K562 (cell line): ENCODE data around the gene CCR7. TPM values are rescaled to one million over a fixed set of nuclear protein-coding genes. Genes with fewer than 3 reads are reported as not detected.

ENCODE experiments used
- ATAC-seq: fragments of 200-7000 bp; cut with Tn5 transposase; 3 replicates; pipeline ENCODE4 v1.9.1; 2020; ENCODE audit warnings: moderate library complexity
- BruUV-seq: library from RNA; stranded (reverse); fragments of 400-500 nt; replicated peaks from 2 replicates; lab custom pipeline; 2021; lab: Mats Ljungman, UMichigan
- CTCF ChIA-PET: fragments of 300-600 bp; formaldehyde crosslinking; extraction: SDS; loops from one replicate; lab custom pipeline; 2021; ENCODE audit warnings: low intra/inter-chr PET ratio; lab: Yijun Ruan, JAX
- POLR2A ChIA-PET: fragments of 300-600, 350-650 bp; sonication (Branson Sonifier 250); formaldehyde crosslinking; extraction: SDS; loops from one replicate; lab custom pipeline; 2021; ENCODE audit warnings: antibody characterized with exemption, inconsistent platforms; lab: Yijun Ruan, JAX
- DNase-seq, 4 experiments: peaks; one replicate each; pipeline versions ENCODE4 v3.0.0 to v3.0.0-alpha.2; 2011 to 2018; ENCODE audit warnings: low spot score in 3 of 4, mixed read lengths in 3 of 4; ENCODE audit errors: extremely low read depth in 1 of 4
- FAIRE-seq: peaks from 2 replicates; lab custom pipeline; 2011; peaks lifted over from hg19 to GRCh38; lab: Jason Lieb, UNC
- H2AFZ ChIP-seq: 2 replicates; pipeline ENCODE4 v1.6.0; 2011; ENCODE audit warnings: low read depth, low read length, control low read depth, inconsistent platforms
- H3K27ac ChIP-seq: fragments of 200-600 bp; 3 replicates; pipeline ENCODE4 v1.8.0; 2011; ENCODE audit warnings: low read depth, mild to moderate bottlenecking, control low read depth, inconsistent platforms, low read length, moderate library complexity, mixed read lengths; ENCODE audit errors: extremely low read depth
- H3K27me3 ChIP-seq, 2 experiments: fragments of 300-600 bp in 1 of 2; 2 replicates in 1 of 2; 3 replicates in 1 of 2; pipeline versions ENCODE4 v1.6.0 to v1.8.0; 2011; ENCODE audit warnings: inconsistent platforms in 2 of 2, low read length in 2 of 2, mild to moderate bottlenecking in 1 of 2, mixed read lengths in 1 of 2, moderate library complexity in 1 of 2; ENCODE audit not compliant: control insufficient read depth in 2 of 2, insufficient read depth in 2 of 2
- H3K36me3 ChIP-seq: fragments of 300-600 bp; 3 replicates; pipeline ENCODE4 v1.8.0; 2011; ENCODE audit warnings: mild to moderate bottlenecking, low read length, inconsistent platforms; ENCODE audit not compliant: control insufficient read depth, insufficient read depth
- H3K4me1 ChIP-seq, 2 experiments: fragments of 200-600 bp in 1 of 2; replicated peaks in 1 of 2; 2 replicates in 1 of 2; 3 replicates in 1 of 2; pipeline versions ENCODE4 v1.5.1 to v1.8.0; 2011; ENCODE audit warnings: inconsistent platforms in 2 of 2, low read length in 2 of 2, mild to moderate bottlenecking in 1 of 2, mixed read lengths in 1 of 2, moderate library complexity in 1 of 2; ENCODE audit not compliant: control insufficient read depth in 2 of 2, insufficient read depth in 2 of 2
- H3K4me2 ChIP-seq: 2 replicates; pipeline ENCODE4 v1.6.1; 2011; ENCODE audit warnings: low read length, control low read depth, inconsistent platforms, mixed read lengths; ENCODE audit not compliant: insufficient read depth
- H3K4me3 ChIP-seq: fragments of 200-600 bp; sonication (generic), shearing (Covaris generic); 2 replicates; pipeline ENCODE4 v1.5.1; 2016; ENCODE audit warnings: control low read depth, inconsistent platforms
- H3K79me2 ChIP-seq: fragments of 200-600 bp; 3 replicates; pipeline ENCODE4 v1.8.0; 2011; ENCODE audit warnings: low read length, inconsistent platforms; ENCODE audit not compliant: control insufficient read depth, insufficient read depth
- H3K9ac ChIP-seq, 2 experiments: 2 replicates each; pipeline versions ENCODE4 v1.6.0 to v1.6.1; 2011; ENCODE audit warnings: low read depth in 2 of 2, low read length in 2 of 2, control low read depth in 1 of 2, inconsistent platforms in 1 of 2, mild to moderate bottlenecking in 1 of 2, mixed read lengths in 1 of 2; ENCODE audit not compliant: insufficient read depth in 1 of 2
- H3K9me1 ChIP-seq: one replicate; pipeline ENCODE4 v1.6.0; 2011; ENCODE audit warnings: inconsistent platforms, mild to moderate bottlenecking, low read length, moderate library complexity; ENCODE audit not compliant: control insufficient read depth, insufficient read depth
- H3K9me3 ChIP-seq: replicated peaks from 2 replicates; pipeline ENCODE4 v1.5.1; 2011; ENCODE audit warnings: low read depth, low read length, inconsistent platforms; ENCODE audit not compliant: control insufficient read depth, insufficient read depth
- H4K20me1 ChIP-seq: replicated peaks from 2 replicates; pipeline ENCODE4 v1.6.1; 2011; ENCODE audit warnings: low read length, inconsistent platforms, mixed read lengths; ENCODE audit not compliant: control insufficient read depth, insufficient read depth
- ATF7 ChIP-seq: fragments of 450-650 bp; IDR thresholded peaks from 2 replicates; pipeline ENCODE4 v1.7.1; 2014; ENCODE audit warnings: mild to moderate bottlenecking, moderate library complexity
- CBX3 ChIP-seq, 2 experiments: IDR thresholded peaks; 1 replicate in 1 of 2; 2 replicates in 1 of 2; pipeline ENCODE4 v1.6.1; 2012; ENCODE audit warnings: inconsistent platforms in 2 of 2, low read length in 2 of 2, borderline replicate concordance in 1 of 2, control low read depth in 1 of 2
- CBX5 ChIP-seq: IDR thresholded peaks from 2 replicates; pipeline ENCODE4 v1.6.1; 2014; ENCODE audit warnings: low read depth, borderline replicate concordance
- CEBPB ChIP-seq: fragments of 450-650 bp; IDR thresholded peaks from 2 replicates; pipeline ENCODE4 v1.6.1; 2016; ENCODE audit warnings: missing genetic modification characterization, missing compliant biosample characterization
- CEBPG ChIP-seq, 3 experiments: fragments of 200-800 bp in 1 of 3; sonication (Bioruptor generic) in 1 of 3; sonication (generic) in 1 of 3; formaldehyde crosslinking in 1 of 3; IDR thresholded peaks in 2 of 3; conservative IDR thresholded peaks in 1 of 3; 2 replicates each; pipeline versions ENCODE4 v1.6.1 to v1.8.0; 2016 to 2022; ENCODE audit warnings: missing compliant biosample characterization in 2 of 3, missing genetic modification characterization in 2 of 3, mild to moderate bottlenecking in 1 of 3, missing genetic modification reagents in 1 of 3
- FOXP1 ChIP-seq: sonication (generic); formaldehyde crosslinking; IDR thresholded peaks from 2 replicates; pipeline ENCODE4 v1.8.0; 2022; ENCODE audit warnings: mild to moderate bottlenecking, missing genetic modification reagents
- HMG20B ChIP-seq: fragments of 250-450 bp; sonication (Bioruptor Pico); IDR thresholded peaks from 2 replicates; pipeline ENCODE4 v1.5.0; 2021; ENCODE audit warnings: mild to moderate bottlenecking
- MAZ ChIP-seq, 2 experiments: fragments of 450-650 bp in 1 of 2; sonication (generic) in 1 of 2; formaldehyde crosslinking; IDR thresholded peaks in 1 of 2; conservative IDR thresholded peaks in 1 of 2; 2 replicates each; pipeline versions ENCODE4 v1.4.0 to v1.5.0; 2020; ENCODE audit warnings: mild to moderate bottlenecking in 1 of 2, missing genetic modification reagents in 1 of 2
- SMAD4 ChIP-seq: fragments of 250-450 bp; sonication (Bioruptor Pico); conservative IDR thresholded peaks from 2 replicates; pipeline ENCODE4 v1.8.0; 2021; ENCODE audit warnings: inconsistent platforms, mild to moderate bottlenecking, moderate library complexity
- TRIM24 ChIP-seq, 2 experiments: fragments of 450-650 bp; IDR thresholded peaks; 2 replicates each; pipeline ENCODE4 v1.6.1; 2016
- ZNF589 ChIP-seq: fragments of 200-800 bp; sonication (Bioruptor generic); IDR thresholded peaks from 2 replicates; pipeline ENCODE4 v1.6.1; 2016; ENCODE audit warnings: low read depth, missing genetic modification characterization, missing compliant biosample characterization
- WGBS: fragments of 100-300 bp; shearing (Covaris generic); methylation state at CpG from one replicate; pipeline ENCODE4 v1.1.6; 2016; ENCODE audit warnings: low coverage, mixed read lengths; ENCODE audit not compliant: insufficient coverage; ENCODE audit errors: missing lambda C conversion rate; 5-methylcytosine and 5-hydroxymethylcytosine counted together
- in situ Hi-C: fragments of 300-500 bp; cut with MboI; formaldehyde crosslinking; loops from 4 replicates; pipeline ENCODE4 v1.15.0; 2018; ENCODE audit warnings: inconsistent platforms, mixed read lengths
- intact Hi-C: fragments of 100-400 bp; cut with micrococcal nuclease; formaldehyde crosslinking; loops from 2 replicates; pipeline ENCODE4 v1.14.2; 2022
- polyA plus RNA-seq, 8 experiments: library from polyadenylated mRNA; depleted of rRNA in 4 of 8; stranded (reverse) in 5 of 8; unstranded in 3 of 8; fragments of >200 nt; fragmentation: Nextera tagmentation in 2 of 8; fragmentation: Illumina TruSeq in 1 of 8; extraction: Ambion mirVana in 2 of 8; extraction: Trizol in 1 of 8; gene quantifications; 2 replicates each; pipeline versions ENCODE4 v1.2.1 to v1.2.3, GENCODE V29; 2011 to 2014; ENCODE audit warnings: inconsistent platforms in 1 of 8, missing spikeins in 1 of 8
- total RNA-seq, 7 experiments: library from RNA; depleted of rRNA in 6 of 7; stranded (reverse); fragments of >200 nt in 6 of 7; fragmentation: Illumina TruSeq in 2 of 7; extraction: Trizol in 2 of 7; gene quantifications; 2 replicates each; pipeline versions ENCODE4 v1.2.1 to v1.2.3, GENCODE V29; 2011 to 2021; ENCODE audit warnings: low replicate concordance in 1 of 7
- TF ChIP-seq, protein P1 (sequence below), 2 experiments: fragments of 450-650 bp in 1 of 2; sonication (generic) in 1 of 2; formaldehyde crosslinking in 1 of 2; IDR thresholded peaks in 1 of 2; conservative IDR thresholded peaks in 1 of 2; 2 replicates each; pipeline versions ENCODE4 v1.6.1 to v1.8.1; 2016 to 2023; ENCODE audit warnings: mild to moderate bottlenecking in 2 of 2, moderate library complexity in 2 of 2, inconsistent platforms in 1 of 2, missing genetic modification reagents in 1 of 2
- TF ChIP-seq, protein P2 (sequence below): sonication (generic); formaldehyde crosslinking; IDR thresholded peaks from 2 replicates; pipeline ENCODE4 v1.8.0; 2023; ENCODE audit warnings: missing genetic modification reagents, mild to moderate bottlenecking, borderline replicate concordance
- TF ChIP-seq, protein P3 (sequence below): sonication (generic); formaldehyde crosslinking; IDR thresholded peaks from 2 replicates; pipeline ENCODE4 v1.8.0; 2022; ENCODE audit warnings: mild to moderate bottlenecking, missing genetic modification reagents

Gene CCR7
- total and polyA plus RNA-seq, 9 of the 15 experiments (the other 6 are each of a cell fraction or from before 2014, with no cell fraction given) = 0.14 to 1.4 (median 0.56) TPM

DNA sequence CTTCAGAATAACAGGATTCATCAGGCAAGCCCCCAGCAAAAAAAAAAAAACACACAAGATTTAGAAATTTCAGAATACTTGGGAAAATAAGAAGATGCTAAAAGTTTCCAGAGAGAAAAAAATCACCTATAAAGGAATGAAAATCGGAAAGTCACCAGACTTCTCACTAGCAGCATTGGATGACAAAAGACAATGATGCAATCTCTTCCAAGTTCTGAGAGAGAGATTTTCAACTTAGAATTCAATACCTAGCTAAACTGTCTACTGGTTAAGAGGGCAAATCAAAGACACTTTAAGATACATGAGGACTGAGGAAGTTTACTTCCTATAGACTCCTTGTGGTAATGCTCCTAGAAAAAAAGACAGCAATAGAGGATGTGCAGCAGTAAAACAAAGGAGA lies 40.0 kb downstream of the CCR7 start:
- in situ Hi-C loops = no loop called here
- 0% methylated on average over 1 of the region's 1 CpG for WGBS
- CTCF ChIA-PET = no interaction called here
- TF ChIP-seq CEBPB (tag) (peak; percentile 66), ZNF589 (CRISPR knock-in tag) (no peak), CEBPG (CRISPR knock-in tag; IDR thresholded peaks at IDR 0.05) (0 out of 2 replicates have a peak, but pooled peaks have one; percentile 17), CEBPG (tag; conservative IDR thresholded peaks at IDR 0.05 in 1 of 2, IDR thresholded peaks at IDR 0.05 in 1 of 2) (peak; percentile 72 to 90; a peak in 3 of 4 replicates), FOXP1 (CRISPR knock-in tag) (no peak), SMAD4 (no peak), HMG20B (CRISPR knock-in tag) (no peak), TRIM24 (IDR thresholded peaks at IDR 0.05) (peak; percentile 94 to 97), MAZ (CRISPR knock-in tag; conservative IDR thresholded peaks at IDR 0.05 in 1 of 2, IDR thresholded peaks at IDR 0.05 in 1 of 2) (no peak), CBX5 (peak; percentile 84), CBX3 (IDR thresholded peaks at IDR 0.05; ENCODE audit: borderline replicate concordance in 1 of 2, low read length in 2 of 2) (peak in 1 of 2 experiments; percentile 98; a peak in 2 of 3 replicates), ATF7 (peak; percentile 49; the same call in 1 of the 2 replicates)
- TF ChIP-seq, protein P1, sequence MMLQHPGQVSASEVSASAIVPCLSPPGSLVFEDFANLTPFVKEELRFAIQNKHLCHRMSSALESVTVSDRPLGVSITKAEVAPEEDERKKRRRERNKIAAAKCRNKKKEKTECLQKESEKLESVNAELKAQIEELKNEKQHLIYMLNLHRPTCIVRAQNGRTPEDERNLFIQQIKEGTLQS (IDR thresholded peaks at IDR 0.05) = peak; percentile 89
- TF ChIP-seq, protein P1 (CRISPR knock-in tag; conservative IDR thresholded peaks at IDR 0.05) = no peak
- TF ChIP-seq, protein P2, sequence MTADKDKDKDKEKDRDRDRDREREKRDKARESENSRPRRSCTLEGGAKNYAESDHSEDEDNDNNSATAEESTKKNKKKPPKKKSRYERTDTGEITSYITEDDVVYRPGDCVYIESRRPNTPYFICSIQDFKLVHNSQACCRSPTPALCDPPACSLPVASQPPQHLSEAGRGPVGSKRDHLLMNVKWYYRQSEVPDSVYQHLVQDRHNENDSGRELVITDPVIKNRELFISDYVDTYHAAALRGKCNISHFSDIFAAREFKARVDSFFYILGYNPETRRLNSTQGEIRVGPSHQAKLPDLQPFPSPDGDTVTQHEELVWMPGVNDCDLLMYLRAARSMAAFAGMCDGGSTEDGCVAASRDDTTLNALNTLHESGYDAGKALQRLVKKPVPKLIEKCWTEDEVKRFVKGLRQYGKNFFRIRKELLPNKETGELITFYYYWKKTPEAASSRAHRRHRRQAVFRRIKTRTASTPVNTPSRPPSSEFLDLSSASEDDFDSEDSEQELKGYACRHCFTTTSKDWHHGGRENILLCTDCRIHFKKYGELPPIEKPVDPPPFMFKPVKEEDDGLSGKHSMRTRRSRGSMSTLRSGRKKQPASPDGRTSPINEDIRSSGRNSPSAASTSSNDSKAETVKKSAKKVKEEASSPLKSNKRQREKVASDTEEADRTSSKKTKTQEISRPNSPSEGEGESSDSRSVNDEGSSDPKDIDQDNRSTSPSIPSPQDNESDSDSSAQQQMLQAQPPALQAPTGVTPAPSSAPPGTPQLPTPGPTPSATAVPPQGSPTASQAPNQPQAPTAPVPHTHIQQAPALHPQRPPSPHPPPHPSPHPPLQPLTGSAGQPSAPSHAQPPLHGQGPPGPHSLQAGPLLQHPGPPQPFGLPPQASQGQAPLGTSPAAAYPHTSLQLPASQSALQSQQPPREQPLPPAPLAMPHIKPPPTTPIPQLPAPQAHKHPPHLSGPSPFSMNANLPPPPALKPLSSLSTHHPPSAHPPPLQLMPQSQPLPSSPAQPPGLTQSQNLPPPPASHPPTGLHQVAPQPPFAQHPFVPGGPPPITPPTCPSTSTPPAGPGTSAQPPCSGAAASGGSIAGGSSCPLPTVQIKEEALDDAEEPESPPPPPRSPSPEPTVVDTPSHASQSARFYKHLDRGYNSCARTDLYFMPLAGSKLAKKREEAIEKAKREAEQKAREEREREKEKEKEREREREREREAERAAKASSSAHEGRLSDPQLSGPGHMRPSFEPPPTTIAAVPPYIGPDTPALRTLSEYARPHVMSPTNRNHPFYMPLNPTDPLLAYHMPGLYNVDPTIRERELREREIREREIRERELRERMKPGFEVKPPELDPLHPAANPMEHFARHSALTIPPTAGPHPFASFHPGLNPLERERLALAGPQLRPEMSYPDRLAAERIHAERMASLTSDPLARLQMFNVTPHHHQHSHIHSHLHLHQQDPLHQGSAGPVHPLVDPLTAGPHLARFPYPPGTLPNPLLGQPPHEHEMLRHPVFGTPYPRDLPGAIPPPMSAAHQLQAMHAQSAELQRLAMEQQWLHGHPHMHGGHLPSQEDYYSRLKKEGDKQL = no peak
- TF ChIP-seq, protein P3, sequence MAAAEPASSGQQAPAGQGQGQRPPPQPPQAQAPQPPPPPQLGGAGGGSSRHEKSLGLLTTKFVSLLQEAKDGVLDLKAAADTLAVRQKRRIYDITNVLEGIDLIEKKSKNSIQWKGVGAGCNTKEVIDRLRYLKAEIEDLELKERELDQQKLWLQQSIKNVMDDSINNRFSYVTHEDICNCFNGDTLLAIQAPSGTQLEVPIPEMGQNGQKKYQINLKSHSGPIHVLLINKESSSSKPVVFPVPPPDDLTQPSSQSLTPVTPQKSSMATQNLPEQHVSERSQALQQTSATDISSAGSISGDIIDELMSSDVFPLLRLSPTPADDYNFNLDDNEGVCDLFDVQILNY (CRISPR knock-in tag) = no peak

More for the DNA sequence above, 40.0 kb downstream of the CCR7 start:
- H3K36me3 ChIP-seq = no peaks in the 10 kb centered on the region
- no peak overlapping the region for H3K4me3 ChIP-seq
- no peak overlapping the region for H3K4me2 ChIP-seq
- H3K9me3 ChIP-seq = no peaks in the 10 kb centered on the region; the same call in 1 of the 2 replicates
- H4K20me1 ChIP-seq = no peaks in the 10 kb centered on the region
- H3K9ac ChIP-seq = no peak overlapping the region
- no peak overlapping the region for H2AFZ ChIP-seq
- H3K27me3 ChIP-seq = no peaks in the 10 kb centered on the region
- H3K79me2 ChIP-seq = no peaks in the 10 kb centered on the region
- intact Hi-C loops = no loop called here
- DNase-seq (no peak), ATAC-seq (no peak), FAIRE-seq (no peak)
- H3K27ac ChIP-seq = no peak overlapping the region
- peaks cover 5 to 6% of the 10 kb centered on the region in 2 experiments; a peak in 3 of 5 replicates for H3K4me1 ChIP-seq
- H3K9me1 ChIP-seq = no peaks in the 10 kb centered on the region
- POLR2A ChIA-PET = interaction anchor here (0.7 to 1.6 kb wide), 3 partner anchors 11 to 94 kb away, joined by 4 read pairs; no protein-coding TSS in a partner anchor
- BruUV-seq = no TSS peak
